DND-41 (cell line): ENCODE measurements around the gene GTF3C1.

ENCODE experiments used
- ATAC-seq: fragments of 200-7000 bp; cut with Tn5 transposase; 3 replicates; pipeline ENCODE4 v1.9.1; 2021; ENCODE audit warnings: low read depth; ENCODE audit not compliant: insufficient read depth
- DNase-seq: peaks from one replicate; pipeline ENCODE4 v3.0.0-alpha.2; 2020
- H2AFZ ChIP-seq: 2 replicates; pipeline ENCODE4 v1.6.0; 2012; ENCODE audit warnings: low read depth, low read length
- H3K27ac ChIP-seq: 2 replicates; pipeline ENCODE4 v1.5.1; 2012; ENCODE audit warnings: low read length, inconsistent platforms
- H3K27me3 ChIP-seq: fragments of 200-600 bp; sonication (generic); 2 replicates; pipeline ENCODE4 v1.6.0; 2012; ENCODE audit warnings: low read length, mild to moderate bottlenecking, inconsistent platforms; ENCODE audit not compliant: insufficient read depth, poor library complexity
- H3K36me3 ChIP-seq: 2 replicates; pipeline ENCODE4 v1.5.1; 2012; ENCODE audit warnings: low read length, inconsistent platforms; ENCODE audit not compliant: insufficient read depth
- H3K4me1 ChIP-seq: 2 replicates; pipeline ENCODE4 v1.5.1; 2012; ENCODE audit warnings: mild to moderate bottlenecking, low read length; ENCODE audit not compliant: insufficient read depth
- H3K4me2 ChIP-seq: 2 replicates; pipeline ENCODE4 v1.6.0; 2012; ENCODE audit warnings: mild to moderate bottlenecking, moderate library complexity, low read length, inconsistent platforms; ENCODE audit not compliant: insufficient read depth
- H3K4me3 ChIP-seq, 2 experiments: fragments of 200-600 bp in 1 of 2; shearing (Covaris generic) in 1 of 2; 2 replicates each; pipeline ENCODE4 v1.5.1; 2012 to 2016; ENCODE audit warnings: inconsistent platforms in 2 of 2, low read length in 2 of 2, mild to moderate bottlenecking in 2 of 2, low read depth in 1 of 2, moderate library complexity in 1 of 2
- H3K79me2 ChIP-seq: 2 replicates; pipeline ENCODE4 v1.6.0; 2012; ENCODE audit warnings: low read length, inconsistent platforms; ENCODE audit not compliant: insufficient read depth
- H3K9ac ChIP-seq: 2 replicates; pipeline ENCODE4 v1.6.0; 2012; ENCODE audit warnings: low read depth, mild to moderate bottlenecking, inconsistent platforms, low read length, moderate library complexity
- H3K9me3 ChIP-seq: 2 replicates; pipeline ENCODE4 v1.5.1; 2012; ENCODE audit warnings: low read length, moderate library complexity, mild to moderate bottlenecking, inconsistent platforms; ENCODE audit not compliant: insufficient read depth, severe bottlenecking
- H4K20me1 ChIP-seq: 2 replicates; pipeline ENCODE4 v1.6.0; 2012; ENCODE audit warnings: low read length; ENCODE audit not compliant: insufficient read depth
- CTCF ChIP-seq: IDR thresholded peaks from 2 replicates; pipeline ENCODE4 v1.5.1; 2012; ENCODE audit warnings: borderline replicate concordance, low read length, moderate library complexity, mild to moderate bottlenecking; ENCODE audit not compliant: poor library complexity, severe bottlenecking; ENCODE audit errors: extremely low read depth
- EZH2 ChIP-seq: IDR thresholded peaks from 3 replicates; pipeline ENCODE4 v1.6.1; 2012; ENCODE audit warnings: borderline replicate concordance, low read depth, mild to moderate bottlenecking, moderate library complexity, low read length, inconsistent platforms; ENCODE audit not compliant: severe bottlenecking

The GTF3C1 gene

GRCh38 chr16:27591837-27592236 is 42.1 kb upstream of the GTF3C1 start:
- H3K27ac ChIP-seq: no peak overlapping the region
- no peaks in the 10 kb centered on the region for H3K79me2 ChIP-seq
- H3K9me3 ChIP-seq: peaks cover 4% of the 10 kb centered on the region
- H3K9ac ChIP-seq: no peak overlapping the region
- no peaks in the 10 kb centered on the region for H3K27me3 ChIP-seq
- H3K4me3 ChIP-seq: no peak overlapping the region
- DNase-seq: no peak
- no peak overlapping the region for H2AFZ ChIP-seq
- no peak for ATAC-seq
- no peaks in the 10 kb centered on the region for H3K36me3 ChIP-seq
- H4K20me1 ChIP-seq: no peaks in the 10 kb centered on the region
- no peak overlapping the region for H3K4me2 ChIP-seq
- no peaks in the 10 kb centered on the region for H3K4me1 ChIP-seq
- TF ChIP-seq EZH2 (no peak), CTCF (no peak)

- Histone ChIP-seq H3K36me3 (no peaks in the 10 kb centered on the region), H3K27me3 (no peaks in the 10 kb centered on the region), H3K27ac (no peak overlapping the region), H3K9me3 (peaks cover 4% of the 10 kb centered on the region), H2AFZ (no peak overlapping the region), H3K4me2 (no peak overlapping the region), H3K9ac (no peak overlapping the region), H3K4me1 (no peaks in the 10 kb centered on the region), H3K4me3 (no peak overlapping the region), H4K20me1 (no peaks in the 10 kb centered on the region), H3K79me2 (no peaks in the 10 kb centered on the region)
- no peak for TF ChIP-seq EZH2
- TF ChIP-seq CTCF: no peak
- DNase-seq: no peak
- no peak for ATAC-seq
Observed at GRCh38 chr16:27588057-27588456, 38.3 kb upstream of the GTF3C1 start.

GRCh38 chr16:27586711-27587110 is 37.0 kb upstream of the GTF3C1 start:
- H3K27ac ChIP-seq: no peak overlapping the region
- H3K4me2 ChIP-seq: no peak overlapping the region
- no peaks in the 10 kb centered on the region for H3K36me3 ChIP-seq
- no peak overlapping the region for H2AFZ ChIP-seq
- no peaks in the 10 kb centered on the region for H3K79me2 ChIP-seq
- no peaks in the 10 kb centered on the region for H3K4me1 ChIP-seq
- no peaks in the 10 kb centered on the region for H3K27me3 ChIP-seq
- no peaks in the 10 kb centered on the region for H4K20me1 ChIP-seq
- DNase-seq (no peak), ATAC-seq (no peak)
- H3K4me3 ChIP-seq: no peak overlapping the region
- H3K9me3 ChIP-seq: peaks cover 4% of the 10 kb centered on the region
- TF ChIP-seq EZH2: no peak
- TF ChIP-seq CTCF: no peak
- no peak overlapping the region for H3K9ac ChIP-seq

- H4K20me1 ChIP-seq: no peaks in the 10 kb centered on the region
- H3K27me3 ChIP-seq: no peaks in the 10 kb centered on the region
- H3K36me3 ChIP-seq: no peaks in the 10 kb centered on the region
- no peak overlapping the region for H3K4me3 ChIP-seq
- ATAC-seq (no peak), DNase-seq (no peak)
- peaks cover 4% of the 10 kb centered on the region for H3K9me3 ChIP-seq
- H3K4me2 ChIP-seq: no peak overlapping the region
- no peaks in the 10 kb centered on the region for H3K4me1 ChIP-seq
- no peaks in the 10 kb centered on the region for H3K79me2 ChIP-seq
- H2AFZ ChIP-seq: no peak overlapping the region
- no peak overlapping the region for H3K9ac ChIP-seq
- H3K27ac ChIP-seq: no peak overlapping the region
- no peak for TF ChIP-seq EZH2
- TF ChIP-seq CTCF: no peak
Observed at GRCh38 chr16:27585200-27585599, 35.5 kb upstream of the GTF3C1 start.
